H9 (cell line): ENCODE measurements around the gene OPN1SW. TPM values are rescaled to one million over a fixed set of nuclear protein-coding genes. Genes with fewer than 3 reads are reported as not detected.

Experiments
- DNase-seq: peaks from one replicate; pipeline ENCODE4 v3.0.0-alpha.2; 2017
- H2AFZ ChIP-seq: one replicate; pipeline ENCODE4 v1.6.1; 2013; ENCODE audit warnings: mild to moderate bottlenecking, low read length, control low read depth, moderate library complexity
- H2AK5ac ChIP-seq: 2 replicates; pipeline ENCODE4 v1.6.1; 2013; ENCODE audit warnings: low read length, control low read depth, mixed read lengths; ENCODE audit not compliant: insufficient read length
- H2BK120ac ChIP-seq: one replicate; pipeline ENCODE4 v1.6.1; 2013; ENCODE audit warnings: low read depth, mild to moderate bottlenecking, low read length, control low read depth, inconsistent platforms; ENCODE audit not compliant: poor library complexity, severe bottlenecking
- H2BK12ac ChIP-seq: 2 replicates; pipeline ENCODE4 v1.6.1; 2013; ENCODE audit warnings: low read length, control low read depth, mixed read lengths, low read depth; ENCODE audit not compliant: insufficient read length
- H2BK15ac ChIP-seq: 2 replicates; pipeline ENCODE4 v1.6.1; 2013; ENCODE audit warnings: low read depth, low read length, control low read depth
- H2BK20ac ChIP-seq: one replicate; pipeline ENCODE4 v1.6.1; 2013; ENCODE audit warnings: low read depth, mild to moderate bottlenecking, low read length, control low read depth, inconsistent platforms; ENCODE audit not compliant: poor library complexity, severe bottlenecking
- H2BK5ac ChIP-seq: 2 replicates; pipeline ENCODE4 v1.6.1; 2013; ENCODE audit warnings: low read length, control low read depth, mixed read lengths; ENCODE audit not compliant: insufficient read length
- H3K14ac ChIP-seq: 2 replicates; pipeline ENCODE4 v1.6.1; 2013; ENCODE audit warnings: low read length, control low read depth; ENCODE audit not compliant: insufficient read depth
- H3K18ac ChIP-seq: 2 replicates; pipeline ENCODE4 v1.6.1; 2013; ENCODE audit warnings: low read depth, mild to moderate bottlenecking, mixed read lengths, low read length, control low read depth; ENCODE audit not compliant: insufficient read length
- H3K23ac ChIP-seq: 2 replicates; pipeline ENCODE4 v1.6.1; 2013; ENCODE audit warnings: low read length, control low read depth, mixed read lengths, low read depth; ENCODE audit not compliant: insufficient read length
- H3K23me2 ChIP-seq: 2 replicates; pipeline ENCODE4 v1.6.1; 2013; ENCODE audit warnings: low read depth, mild to moderate bottlenecking, mixed read lengths, low read length, control low read depth; ENCODE audit not compliant: insufficient read length, poor library complexity, severe bottlenecking
- H3K27ac ChIP-seq: 2 replicates; pipeline ENCODE4 v1.5.1; 2013; ENCODE audit warnings: low read length, control low read depth, mixed read lengths, low read depth; ENCODE audit not compliant: insufficient read length
- H3K27me3 ChIP-seq: 2 replicates; pipeline ENCODE4 v1.6.1; 2013; ENCODE audit warnings: low read length, control low read depth, inconsistent platforms; ENCODE audit not compliant: insufficient read depth
- H3K4ac ChIP-seq: 2 replicates; pipeline ENCODE4 v1.6.1; 2013; ENCODE audit warnings: low read depth, mild to moderate bottlenecking, control low read depth, inconsistent platforms, low read length, moderate library complexity
- H3K4me1 ChIP-seq: 2 replicates; pipeline ENCODE4 v1.6.1; 2013; ENCODE audit warnings: low read length, control low read depth, inconsistent platforms; ENCODE audit not compliant: insufficient read depth
- H3K4me2 ChIP-seq: 2 replicates; pipeline ENCODE4 v1.6.1; 2013; ENCODE audit warnings: low read length, control low read depth, mixed read lengths; ENCODE audit not compliant: insufficient read length, insufficient read depth
- H3K56ac ChIP-seq: 2 replicates; pipeline ENCODE4 v1.6.1; 2013; ENCODE audit warnings: low read depth, mild to moderate bottlenecking, mixed read lengths, low read length, control low read depth; ENCODE audit not compliant: insufficient read length
- H3K79me1 ChIP-seq: 2 replicates; pipeline ENCODE4 v1.6.1; 2013; ENCODE audit warnings: low read depth, mild to moderate bottlenecking, moderate library complexity, low read length, control low read depth, inconsistent platforms; ENCODE audit not compliant: insufficient read depth, poor library complexity, severe bottlenecking
- H3K79me2 ChIP-seq: 2 replicates; pipeline ENCODE4 v1.6.1; 2013; ENCODE audit warnings: low read length, control low read depth, inconsistent platforms; ENCODE audit not compliant: insufficient read depth
- H3K9ac ChIP-seq: 2 replicates; pipeline ENCODE4 v1.6.1; 2013; ENCODE audit warnings: low read length, control low read depth, mixed read lengths; ENCODE audit not compliant: insufficient read length; ENCODE audit errors: extremely low read depth
- H3K9me3 ChIP-seq: one replicate; pipeline ENCODE4 v1.6.1; 2013; ENCODE audit warnings: low read depth, low read length, inconsistent platforms; ENCODE audit not compliant: control insufficient read depth
- H3T11ph ChIP-seq: one replicate; pipeline ENCODE4 v1.6.1; 2013; ENCODE audit warnings: mild to moderate bottlenecking, low read length, control low read depth, inconsistent platforms
- H4K20me1 ChIP-seq: one replicate; pipeline ENCODE4 v1.6.1; 2013; ENCODE audit not compliant: control insufficient read depth, insufficient read length, insufficient read depth
- H4K5ac ChIP-seq: 2 replicates; pipeline ENCODE4 v1.6.1; 2013; ENCODE audit warnings: low read depth, mild to moderate bottlenecking, mixed read lengths, low read length, control low read depth; ENCODE audit not compliant: insufficient read length
- H4K8ac ChIP-seq: replicated peaks from 2 replicates; pipeline ENCODE4 v1.6.1; 2013; ENCODE audit warnings: low read length, control low read depth, mixed read lengths, low read depth; ENCODE audit not compliant: insufficient read length
- H4K91ac ChIP-seq: 2 replicates; pipeline ENCODE4 v1.6.1; 2013; ENCODE audit warnings: low read depth, mild to moderate bottlenecking, moderate library complexity, mixed read lengths, low read length, control low read depth; ENCODE audit not compliant: insufficient read length
- H3K27ac Mint-ChIP-seq, 3 experiments: 2 replicates in 2 of 3; 3 replicates in 1 of 3; pipeline ENCODE4 v1.8.0; 2020 to 2021; ENCODE audit warnings: mixed read lengths in 3 of 3, mild to moderate bottlenecking in 1 of 3, moderate library complexity in 1 of 3
- H3K27me3 Mint-ChIP-seq: 2 replicates; pipeline ENCODE4 v1.8.0; 2021; ENCODE audit warnings: low read depth, mild to moderate bottlenecking, moderate library complexity, mixed read lengths
- H3K36me3 Mint-ChIP-seq, 3 experiments: 2 replicates in 2 of 3; 3 replicates in 1 of 3; pipeline ENCODE4 v1.8.0; 2020 to 2021; ENCODE audit warnings: low read depth in 3 of 3, mixed read lengths in 3 of 3; ENCODE audit not compliant: insufficient read depth in 1 of 3
- H3K4me1 Mint-ChIP-seq, 2 experiments: 2 replicates each; pipeline ENCODE4 v1.8.0; 2020; ENCODE audit warnings: mixed read lengths in 2 of 2
- H3K4me3 Mint-ChIP-seq, 2 experiments: 2 replicates in 1 of 2; 3 replicates in 1 of 2; pipeline ENCODE4 v1.8.0; 2020 to 2021; ENCODE audit warnings: mild to moderate bottlenecking in 2 of 2, mixed read lengths in 2 of 2, moderate library complexity in 1 of 2
- H3K9me3 Mint-ChIP-seq, 2 experiments: 2 replicates in 1 of 2; 3 replicates in 1 of 2; pipeline ENCODE4 v1.8.0; 2020; ENCODE audit warnings: mild to moderate bottlenecking in 2 of 2, mixed read lengths in 2 of 2, moderate library complexity in 1 of 2
- WGBS: extraction: QIAGEN DNeasy Blood & Tissue Kit; methylation state at CpG from one replicate; pipeline ENCODE4 v1.1.7; 2013; ENCODE audit warnings: missing lambda C conversion rate, low lambda C conversion rate, mixed read lengths; ENCODE audit not compliant: insufficient read length; ENCODE audit errors: extremely low coverage; 5-methylcytosine and 5-hydroxymethylcytosine counted together
- long read RNA-seq: library from polyadenylated mRNA; unstranded; transcript quantifications from one replicate; pipeline ENCODE4 v2.0.0, GENCODE V29; 2020
- total RNA-seq: library from RNA; stranded (reverse); gene quantifications from 2 replicates; pipeline ENCODE4 v1.2.1, GENCODE V29; 2021
- TF ChIP-seq, protein P1 (sequence below): fragments of 200-600 bp; sonication (generic); conservative IDR thresholded peaks from 3 replicates; pipeline ENCODE4 v1.8.0; 2021; ENCODE audit warnings: antibody characterized with exemption, mild to moderate bottlenecking

The OPN1SW gene, protein sequence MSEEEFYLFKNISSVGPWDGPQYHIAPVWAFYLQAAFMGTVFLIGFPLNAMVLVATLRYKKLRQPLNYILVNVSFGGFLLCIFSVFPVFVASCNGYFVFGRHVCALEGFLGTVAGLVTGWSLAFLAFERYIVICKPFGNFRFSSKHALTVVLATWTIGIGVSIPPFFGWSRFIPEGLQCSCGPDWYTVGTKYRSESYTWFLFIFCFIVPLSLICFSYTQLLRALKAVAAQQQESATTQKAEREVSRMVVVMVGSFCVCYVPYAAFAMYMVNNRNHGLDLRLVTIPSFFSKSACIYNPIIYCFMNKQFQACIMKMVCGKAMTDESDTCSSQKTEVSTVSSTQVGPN
- not detected in 2 replicates for total RNA-seq
- long read RNA-seq, partial matches to known transcripts, result 0 of 1 reads
- long read RNA-seq, other reads (novel, unspliced or antisense), result 1 of 1 reads

GRCh38 chr7:128775744-128776474, at the start of gene OPN1SW:
Gene OPN1SW, minus strand, starts transcription at chr7:128775794. Its CDS starts 13 bp downstream, at chr7:128775781.
- Mint-ChIP-seq H3K27ac (no peak within 1 kb of the TSS; a peak in 1 of 7 replicates), H3K4me3 (no peak within 1 kb of the TSS), H3K4me1 (0 out of 4 replicates have a peak, but pooled peaks cover 0 to 1% of the 10 kb centered on the region in 2 experiments), H3K36me3 (peaks cover 24 to 32% (median 31%) of the 10 kb centered on the region in 3 experiments), H3K27me3 (peaks cover 10% of the 10 kb centered on the region), H3K9me3 (peaks cover 13 to 14% of the 10 kb centered on the region in 2 experiments)
- Histone ChIP-seq H3K23me2 (no peaks in the 10 kb centered on the region), H3K79me1 (no peaks in the 10 kb centered on the region), H4K5ac (no peak within 1 kb of the TSS), H3K27ac (no peak within 1 kb of the TSS), H3K14ac (no peak within 1 kb of the TSS), H3K79me2 (no peaks in the 10 kb centered on the region), H3K4me2 (no peak within 1 kb of the TSS), H3K4me1 (no peaks in the 10 kb centered on the region), H2BK120ac (no peak within 1 kb of the TSS), H3K9ac (no peak within 1 kb of the TSS), H3K4ac (no peak within 1 kb of the TSS), H2AFZ (no peak within 1 kb of the TSS), H4K91ac (no peak within 1 kb of the TSS), H3K56ac (no peak within 1 kb of the TSS), H4K8ac (no peak within 1 kb of the TSS), H2BK12ac (no peak within 1 kb of the TSS), H3K9me3 (no peaks in the 10 kb centered on the region), H3T11ph (no peak within 1 kb of the TSS), H2AK5ac (no peak within 1 kb of the TSS), H4K20me1 (no peaks in the 10 kb centered on the region), H2BK5ac (no peak within 1 kb of the TSS), H3K27me3 (no peaks in the 10 kb centered on the region), H2BK15ac (no peak within 1 kb of the TSS), H3K18ac (no peak within 1 kb of the TSS), H2BK20ac (no peak within 1 kb of the TSS), H3K23ac (no peak within 1 kb of the TSS)
- no CpG with 5 or more reads among the region's 4 CpGs for WGBS
- TF ChIP-seq, protein P1, sequence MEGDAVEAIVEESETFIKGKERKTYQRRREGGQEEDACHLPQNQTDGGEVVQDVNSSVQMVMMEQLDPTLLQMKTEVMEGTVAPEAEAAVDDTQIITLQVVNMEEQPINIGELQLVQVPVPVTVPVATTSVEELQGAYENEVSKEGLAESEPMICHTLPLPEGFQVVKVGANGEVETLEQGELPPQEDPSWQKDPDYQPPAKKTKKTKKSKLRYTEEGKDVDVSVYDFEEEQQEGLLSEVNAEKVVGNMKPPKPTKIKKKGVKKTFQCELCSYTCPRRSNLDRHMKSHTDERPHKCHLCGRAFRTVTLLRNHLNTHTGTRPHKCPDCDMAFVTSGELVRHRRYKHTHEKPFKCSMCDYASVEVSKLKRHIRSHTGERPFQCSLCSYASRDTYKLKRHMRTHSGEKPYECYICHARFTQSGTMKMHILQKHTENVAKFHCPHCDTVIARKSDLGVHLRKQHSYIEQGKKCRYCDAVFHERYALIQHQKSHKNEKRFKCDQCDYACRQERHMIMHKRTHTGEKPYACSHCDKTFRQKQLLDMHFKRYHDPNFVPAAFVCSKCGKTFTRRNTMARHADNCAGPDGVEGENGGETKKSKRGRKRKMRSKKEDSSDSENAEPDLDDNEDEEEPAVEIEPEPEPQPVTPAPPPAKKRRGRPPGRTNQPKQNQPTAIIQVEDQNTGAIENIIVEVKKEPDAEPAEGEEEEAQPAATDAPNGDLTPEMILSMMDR, result no peak
- no peak for DNase-seq
